Measurements from ENCODE around the gene ERC2. TPM values are rescaled to one million over a fixed set of nuclear protein-coding genes. Genes with fewer than 3 reads are reported as not detected.

Gene ERC2
- total RNA-seq, 2 donors from 2014 or later, result 16.1 to 22.8 TPM

- no peak overlapping the region for H3K4me3 ChIP-seq (ENCODE audit: low read length)
- H3K27ac ChIP-seq (ENCODE audit: low read depth, low read length), result no peak overlapping the region
- no peak overlapping the region for H3K9ac ChIP-seq (ENCODE audit: extremely low read depth, low read length, poor library complexity, severe bottlenecking)
- Mint-ChIP-seq H3K27ac (no peak overlapping the region), H3K27me3 (ENCODE audit: insufficient read depth) (no peaks in the 10 kb centered on the region), H3K4me3 (no peak overlapping the region), H3K36me3 (ENCODE audit: low read depth) (no peaks in the 10 kb centered on the region), H3K9me3 (peaks cover 3% of the 10 kb centered on the region), H3K4me1 (peaks cover 3% of the 10 kb centered on the region)
- no peak for TF ChIP-seq CTCF (conservative IDR thresholded peaks at IDR 0.05)
- 89 to 94% methylated on average over 5 to 6 of the region's 6 CpGs for WGBS, 2 experiments (ENCODE audit: insufficient coverage in 1 of 2, insufficient read length in 1 of 2)
- no peaks in the 10 kb centered on the region for H3K27me3 ChIP-seq (ENCODE audit: control insufficient read depth, insufficient read depth, low read length, poor library complexity, severe bottlenecking)
- no peaks in the 10 kb centered on the region for H3K4me1 ChIP-seq (ENCODE audit: control insufficient read depth, insufficient read depth, low read length)
- H3K36me3 ChIP-seq (ENCODE audit: control insufficient read depth, insufficient read depth, low read length), result no peaks in the 10 kb centered on the region
- DNase-seq, result no peak
- H3K9me3 ChIP-seq (ENCODE audit: control insufficient read depth, low read length), result no peaks in the 10 kb centered on the region
Observed at GRCh38 chr3:56060521-56061278, 407.6 kb downstream of the ERC2 start.

- TF ChIP-seq CTCF (conservative IDR thresholded peaks at IDR 0.05), result no peak
- H3K9me3 Mint-ChIP-seq, result no peaks in the 10 kb centered on the region
- H3K4me1 Mint-ChIP-seq, result peaks cover 12% of the 10 kb centered on the region
- Histone ChIP-seq H3K27ac (ENCODE audit: low read depth, low read length) (no peak overlapping the region), H3K9me3 (ENCODE audit: control insufficient read depth, low read length) (no peaks in the 10 kb centered on the region), H3K4me1 (ENCODE audit: control insufficient read depth, insufficient read depth, low read length) (peaks cover 7% of the 10 kb centered on the region), H3K36me3 (ENCODE audit: control insufficient read depth, insufficient read depth, low read length) (no peaks in the 10 kb centered on the region), H3K27me3 (ENCODE audit: control insufficient read depth, insufficient read depth, low read length, poor library complexity, severe bottlenecking) (no peaks in the 10 kb centered on the region), H3K9ac (ENCODE audit: extremely low read depth, low read length, poor library complexity, severe bottlenecking) (no peak overlapping the region), H3K4me3 (ENCODE audit: low read length) (no peak overlapping the region)
- no peaks in the 10 kb centered on the region for H3K27me3 Mint-ChIP-seq (ENCODE audit: insufficient read depth)
- no peak overlapping the region for H3K27ac Mint-ChIP-seq
- DNase-seq, result no peak
- WGBS, 2 experiments (ENCODE audit: insufficient coverage in 1 of 2, insufficient read length in 1 of 2), result 80 to 92% methylated on average over 1 of the region's 1 CpG
- H3K4me3 Mint-ChIP-seq, result no peak overlapping the region
- no peaks in the 10 kb centered on the region for H3K36me3 Mint-ChIP-seq (ENCODE audit: low read depth)
Observed at GRCh38 chr3:56059731-56060130, 408.5 kb downstream of the ERC2 start.

- H3K36me3 Mint-ChIP-seq (ENCODE audit: low read depth), result no peaks in the 10 kb centered on the region
- H3K4me3 ChIP-seq (ENCODE audit: low read length), result no peak overlapping the region
- H3K27ac Mint-ChIP-seq, result no peak overlapping the region
- no peak overlapping the region for H3K9ac ChIP-seq (ENCODE audit: extremely low read depth, low read length, poor library complexity, severe bottlenecking)
- H3K4me1 ChIP-seq (ENCODE audit: control insufficient read depth, insufficient read depth, low read length), result peaks cover 10% of the 10 kb centered on the region
- no peaks in the 10 kb centered on the region for H3K9me3 ChIP-seq (ENCODE audit: control insufficient read depth, low read length)
- no peak for DNase-seq
- no peaks in the 10 kb centered on the region for H3K36me3 ChIP-seq (ENCODE audit: control insufficient read depth, insufficient read depth, low read length)
- no peaks in the 10 kb centered on the region for H3K27me3 Mint-ChIP-seq (ENCODE audit: insufficient read depth)
- H3K4me1 Mint-ChIP-seq, result peaks cover 45% of the 10 kb centered on the region
- H3K9me3 Mint-ChIP-seq, result no peaks in the 10 kb centered on the region
- no peaks in the 10 kb centered on the region for H3K27me3 ChIP-seq (ENCODE audit: control insufficient read depth, insufficient read depth, low read length, poor library complexity, severe bottlenecking)
- no peak for TF ChIP-seq CTCF (conservative IDR thresholded peaks at IDR 0.05)
- no peak overlapping the region for H3K27ac ChIP-seq (ENCODE audit: low read depth, low read length)
- no peak overlapping the region for H3K4me3 Mint-ChIP-seq
Observed at GRCh38 chr3:56055951-56056350, 412.3 kb downstream of the ERC2 start.
